ENCODE measurements around the gene HIGD1C.
"Not testable (repeated sequence)": the region's sequence is repeated elsewhere in the genome, so short reads cannot be mapped to it uniquely, and the experiment has no call there.

HIGD1C gene

DNA sequence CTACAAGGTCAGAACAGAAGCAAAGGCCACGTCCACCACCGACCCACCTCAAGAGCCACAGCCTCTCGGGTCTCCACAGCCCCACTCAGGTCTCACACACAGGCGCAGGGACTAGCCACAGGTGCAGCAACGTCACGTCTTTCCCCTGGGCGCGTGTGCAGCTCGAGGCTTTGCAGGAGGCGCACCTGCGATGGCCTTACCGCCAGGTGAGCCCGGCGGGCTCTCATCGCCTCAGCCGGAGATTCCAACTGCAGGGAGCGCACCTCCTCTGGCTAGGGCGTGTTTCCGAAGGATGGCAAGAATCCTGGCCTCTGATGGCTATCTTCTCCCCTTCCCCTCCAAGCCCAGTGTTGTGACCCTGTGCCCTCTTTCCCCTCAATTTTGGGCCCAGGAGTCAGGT is at the start of gene HIGD1C:
Gene HIGD1C (plus strand): TSS at position 35 of the 400 bp plus-strand sequence. CDS start 1,455 bp downstream, outside the sequence.
- no peak for DNase-seq (ENCODE audit: low read depth, low spot score)

DNA sequence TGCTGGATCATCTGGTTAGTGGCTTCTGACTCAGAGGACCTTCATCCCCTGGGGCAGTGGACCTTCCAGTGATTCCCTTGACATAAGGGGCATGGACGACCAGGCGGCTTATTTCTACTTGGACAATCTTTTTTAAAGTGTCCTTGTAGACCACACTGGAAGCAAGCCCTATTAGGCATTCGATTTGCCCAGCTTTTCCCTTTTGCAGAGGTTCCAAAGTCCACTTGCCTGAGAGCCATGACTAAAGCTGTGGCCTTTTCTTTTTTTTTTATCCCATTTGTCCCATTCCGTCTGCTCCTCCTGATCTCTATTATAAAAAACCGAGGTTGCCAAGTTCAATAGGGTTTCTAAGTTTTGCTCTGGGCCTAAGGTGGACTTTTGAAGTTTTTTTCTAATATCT is 43.9 kb upstream of the HIGD1C start:
- DNase-seq (ENCODE audit: low read depth, low spot score) = not testable (repeated sequence)

DNA sequence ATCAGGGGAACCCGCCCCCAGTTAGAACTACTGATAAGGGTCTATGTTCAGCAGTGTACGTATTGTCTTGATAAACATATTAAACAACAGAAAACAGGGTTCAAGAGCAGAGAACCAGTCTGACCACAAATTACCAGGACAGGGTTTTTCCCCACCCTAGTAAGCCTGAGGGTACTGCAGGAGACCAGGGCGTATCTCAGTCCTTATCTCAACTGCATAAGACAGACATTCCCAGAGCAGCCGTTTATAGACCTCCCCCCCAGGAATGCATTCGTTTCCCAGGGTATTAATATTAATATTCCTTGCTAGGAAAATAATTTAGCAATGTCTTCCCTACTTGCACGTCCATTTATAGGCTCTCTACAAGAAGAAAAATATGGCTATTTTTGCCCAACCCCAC is 40.0 kb upstream of the HIGD1C start:
- not testable (repeated sequence) for DNase-seq (ENCODE audit: low read depth, low spot score)

DNA sequence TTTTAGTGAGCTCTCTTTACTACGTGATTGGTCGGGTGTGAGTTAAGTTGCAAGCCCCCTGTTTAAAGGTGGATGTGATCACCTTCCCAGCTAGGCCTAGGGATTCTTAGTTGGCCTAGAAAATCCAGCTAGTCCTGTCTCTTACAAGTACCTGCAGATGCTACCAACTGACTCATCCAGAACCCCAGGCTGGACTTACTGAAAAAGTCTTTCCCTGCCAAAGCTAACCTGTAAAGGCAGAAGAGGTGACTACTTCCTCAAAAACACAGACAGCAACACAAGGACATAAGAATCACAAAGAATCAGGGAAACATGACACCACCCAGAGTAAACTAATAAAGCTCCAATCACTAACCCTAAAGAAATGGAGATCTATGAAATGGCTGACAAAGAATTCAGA is 39.1 kb upstream of the HIGD1C start:
- DNase-seq (ENCODE audit: low read depth, low spot score) = no peak

DNA sequence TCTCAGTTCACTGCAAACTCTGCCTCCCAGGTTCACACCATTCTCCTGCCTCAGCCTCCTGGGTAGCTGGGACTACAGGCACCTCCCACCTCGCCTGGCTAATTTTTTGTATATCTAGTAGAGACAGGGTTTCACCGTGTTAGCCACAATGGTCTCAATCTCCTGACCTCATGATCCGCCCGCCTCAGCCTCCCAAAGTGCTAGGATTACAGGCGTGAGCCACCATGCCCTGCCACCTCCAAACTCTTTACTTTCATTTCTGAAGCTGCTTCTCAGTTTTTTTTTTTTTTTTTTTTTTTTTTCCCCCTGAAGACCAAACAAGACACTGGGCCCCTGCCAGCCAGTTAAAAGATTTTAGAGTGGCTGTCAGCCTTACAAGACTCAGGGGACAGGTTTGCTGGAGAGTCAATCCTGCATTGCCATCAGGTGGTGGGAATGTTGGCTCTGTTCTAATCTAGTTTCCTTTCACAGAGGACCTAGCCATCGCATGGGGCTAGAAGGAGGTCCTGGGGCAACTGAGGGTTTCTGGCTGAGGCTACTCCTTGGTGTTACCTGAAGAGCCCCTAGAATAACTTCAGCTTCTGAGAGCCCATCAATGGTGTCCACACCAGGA is 37.4 kb upstream of the HIGD1C start:
- no peak for DNase-seq (ENCODE audit: low read depth, low spot score)

DNA sequence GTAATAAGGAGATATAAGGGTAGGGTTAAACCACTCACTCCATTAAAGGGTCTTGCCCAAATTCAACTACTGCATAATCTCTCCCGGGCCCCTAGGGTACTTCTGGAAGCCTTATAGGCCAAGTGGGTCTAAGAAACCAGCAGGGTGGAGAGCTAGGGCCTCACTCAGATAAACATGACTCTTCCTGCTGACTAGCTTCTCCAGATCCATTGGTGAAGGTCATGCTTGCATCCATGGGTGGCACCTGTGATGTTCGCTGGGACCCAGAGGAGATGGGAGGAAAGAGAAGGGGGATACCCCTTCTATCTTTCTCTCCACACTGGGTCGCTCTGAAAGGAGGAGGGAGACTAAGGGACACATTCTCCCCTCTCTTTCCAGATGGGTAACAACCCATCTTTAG is 36.1 kb upstream of the HIGD1C start:
- no peak for DNase-seq (ENCODE audit: low read depth, low spot score)

DNA sequence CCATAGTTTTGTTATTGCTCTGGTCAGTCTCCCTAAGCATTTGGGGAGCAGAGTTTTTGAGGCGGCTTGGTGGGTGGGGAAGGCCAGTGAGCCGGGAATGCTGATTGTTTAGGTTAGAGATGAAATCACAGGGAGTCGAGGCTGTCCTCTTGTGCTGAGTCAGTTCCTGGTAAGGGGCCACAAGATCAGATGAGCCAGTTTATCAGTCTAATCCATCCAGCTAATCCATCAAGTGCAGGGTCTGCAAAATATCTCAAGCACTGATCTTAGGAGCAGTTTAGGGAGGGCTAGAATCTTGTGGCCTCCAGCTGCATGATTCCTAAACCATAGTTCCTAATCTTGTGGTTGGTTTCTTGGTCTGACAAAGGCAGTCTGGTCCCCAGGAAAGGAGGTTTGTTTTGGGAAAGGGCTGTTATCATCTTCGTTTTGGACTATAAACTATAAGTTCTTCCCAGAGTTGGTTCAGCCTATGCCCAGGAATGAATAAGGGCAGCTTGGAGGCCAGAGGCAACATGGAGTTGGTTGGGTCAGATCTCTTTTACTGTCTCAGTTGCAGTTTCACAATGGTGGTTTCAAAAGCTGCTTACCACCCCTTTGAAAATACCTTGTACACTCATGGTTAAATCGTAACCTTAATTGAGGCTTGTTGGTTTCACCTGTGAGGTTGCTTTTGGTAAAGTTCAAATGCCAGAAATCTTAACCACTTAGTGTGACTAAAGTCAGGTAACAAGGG is 33.6 kb upstream of the HIGD1C start:
- no peak for DNase-seq (ENCODE audit: low read depth, low spot score)

DNA sequence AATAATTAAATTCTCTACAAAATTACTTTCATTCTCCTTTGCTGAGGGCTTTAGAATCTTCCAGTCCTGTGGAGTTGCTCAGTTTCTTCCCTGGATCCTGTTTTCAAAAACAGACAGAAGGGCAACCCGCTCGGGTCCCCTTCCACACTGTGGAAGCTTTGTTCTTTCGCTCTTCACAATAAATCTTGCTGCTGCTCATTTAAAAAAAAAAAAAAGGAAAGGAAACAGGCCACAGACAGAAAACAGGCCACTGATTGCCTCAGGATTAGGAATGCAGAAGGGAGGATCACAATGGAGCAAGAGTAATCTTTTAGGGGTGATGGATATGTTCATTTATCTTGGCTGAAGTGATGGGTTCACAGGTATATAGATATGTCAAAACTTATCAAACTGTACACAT is 29.5 kb upstream of the HIGD1C start:
- DNase-seq (ENCODE audit: low read depth, low spot score) = no peak

DNA sequence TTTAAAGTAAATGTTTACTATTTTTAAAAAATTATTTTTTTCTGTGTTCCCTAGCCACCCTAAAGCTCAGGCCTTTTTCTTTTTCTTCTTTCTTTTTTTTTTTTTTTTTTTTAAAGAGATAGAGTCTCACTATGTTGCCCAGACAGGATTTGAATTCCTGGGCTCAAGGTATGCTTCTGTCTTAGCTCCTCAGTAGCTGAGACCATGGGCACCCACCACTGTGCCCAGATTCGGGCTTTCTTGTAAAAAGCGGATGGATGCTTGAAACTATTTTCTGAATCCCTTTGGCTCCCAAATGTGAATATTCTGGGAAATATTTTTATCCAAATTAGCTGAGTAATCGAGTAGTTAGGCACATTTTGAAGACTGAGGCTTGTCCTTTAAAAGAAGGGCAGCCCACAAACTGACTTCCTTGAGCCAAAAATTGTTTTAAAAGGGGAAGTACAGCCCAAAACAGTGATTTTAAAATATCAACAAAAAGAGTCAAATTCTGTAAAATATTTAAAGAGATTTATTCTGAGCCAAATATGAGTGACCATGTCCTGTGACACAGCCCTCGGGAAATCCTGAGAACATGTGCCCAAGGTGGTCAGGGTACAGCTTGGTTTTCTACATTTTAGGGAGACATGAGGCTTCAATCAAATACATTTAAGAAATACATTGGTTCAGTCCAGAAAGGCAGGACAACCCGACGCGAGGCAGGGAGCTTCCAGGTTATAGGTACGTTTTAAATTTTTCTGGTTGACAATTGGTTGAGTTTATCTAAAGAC is 28.8 kb upstream of the HIGD1C start:
- no peak for DNase-seq (ENCODE audit: low read depth, low spot score)

DNA sequence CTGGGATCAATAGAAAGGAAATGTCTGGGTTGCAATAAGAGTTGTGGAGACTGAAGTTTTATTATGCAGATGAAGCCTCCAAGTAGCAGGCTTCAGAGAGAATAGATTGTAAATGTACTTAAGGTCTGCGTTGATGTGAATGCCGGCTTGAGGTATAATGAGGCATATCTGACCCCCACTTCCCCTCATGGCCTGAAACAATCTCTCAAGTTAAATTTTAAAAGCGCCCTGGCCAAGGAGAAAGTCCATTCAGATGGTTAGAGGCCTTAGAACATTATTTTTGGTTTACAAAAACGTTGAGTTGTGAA is 28.3 kb upstream of the HIGD1C start:
- no peak for DNase-seq (ENCODE audit: low read depth, low spot score)

DNA sequence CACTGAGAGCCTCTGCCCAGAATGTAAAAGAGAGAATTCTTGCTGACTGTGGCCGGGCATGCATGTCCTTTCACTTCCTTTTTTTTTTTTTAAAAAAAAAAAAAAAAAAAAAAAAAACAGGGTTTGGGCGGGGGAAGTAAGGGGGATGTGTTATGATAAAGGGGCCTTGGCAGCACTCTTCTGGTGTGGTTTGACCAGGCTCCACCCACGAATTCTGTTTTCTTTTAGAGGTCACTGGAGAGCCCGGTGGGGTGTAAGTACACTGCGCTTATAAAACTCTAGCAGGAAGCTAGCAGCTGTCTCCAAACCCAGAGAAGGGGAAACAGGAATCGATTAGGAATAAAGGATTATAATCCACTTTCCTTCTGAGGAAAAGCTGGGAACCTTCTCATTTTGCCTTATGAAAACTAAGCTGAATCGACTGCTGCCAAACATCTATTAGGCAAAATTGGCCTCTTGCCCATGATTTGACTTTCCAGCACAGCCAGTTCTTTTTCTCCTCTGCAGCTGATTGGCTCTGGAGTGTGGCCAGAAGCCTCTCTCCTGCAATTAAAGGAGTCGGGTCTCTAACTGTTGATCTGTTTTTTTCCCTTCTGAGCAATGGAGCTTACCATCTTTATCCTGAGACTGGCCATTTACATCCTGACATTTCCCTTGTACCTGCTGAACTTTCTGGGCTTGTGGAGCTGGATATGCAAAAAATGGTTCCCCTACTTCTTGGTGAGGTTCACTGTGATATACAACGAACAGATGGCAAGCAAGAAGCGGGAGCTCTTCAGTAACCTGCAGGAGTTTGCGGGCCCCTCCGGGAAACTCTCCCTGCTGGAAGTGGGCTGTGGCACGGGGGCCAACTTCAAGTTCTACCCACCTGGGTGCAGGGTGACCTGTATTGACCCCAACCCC is 27.7 kb upstream of the HIGD1C start:
- DNase-seq (ENCODE audit: low read depth, low spot score) = no peak

DNA sequence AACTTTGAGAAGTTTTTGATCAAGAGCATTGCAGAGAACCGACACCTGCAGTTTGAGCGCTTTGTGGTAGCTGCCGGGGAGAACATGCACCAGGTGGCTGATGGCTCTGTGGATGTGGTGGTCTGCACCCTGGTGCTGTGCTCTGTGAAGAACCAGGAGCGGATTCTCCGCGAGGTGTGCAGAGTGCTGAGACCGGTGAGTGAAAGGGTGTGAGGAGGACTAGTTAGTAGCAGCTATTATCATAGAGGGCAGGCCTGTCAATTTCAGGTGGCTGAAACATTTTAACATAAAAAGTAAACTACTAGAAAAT is 27.0 kb upstream of the HIGD1C start:
- no peak for DNase-seq (ENCODE audit: low read depth, low spot score)

DNA sequence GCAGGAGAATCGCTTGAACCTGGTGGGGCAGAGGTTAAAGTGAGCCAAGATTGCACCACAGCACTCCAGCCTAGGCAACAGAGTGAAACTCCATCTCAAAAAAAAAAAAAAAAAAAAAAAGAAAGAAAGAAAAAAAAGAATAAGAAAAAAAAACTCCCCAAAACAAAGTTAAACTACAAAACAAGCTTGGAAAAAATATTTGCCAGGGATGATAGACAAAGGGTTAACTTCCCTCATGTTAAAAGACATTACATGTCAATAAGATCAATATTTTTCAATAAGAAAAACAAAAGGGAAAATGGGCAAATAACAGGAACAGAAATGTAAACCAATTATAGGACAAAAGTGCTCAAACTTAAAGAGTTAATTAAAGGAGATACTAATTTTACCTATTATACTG is 26.4 kb upstream of the HIGD1C start:
- DNase-seq (ENCODE audit: low read depth, low spot score) = no peak

DNA sequence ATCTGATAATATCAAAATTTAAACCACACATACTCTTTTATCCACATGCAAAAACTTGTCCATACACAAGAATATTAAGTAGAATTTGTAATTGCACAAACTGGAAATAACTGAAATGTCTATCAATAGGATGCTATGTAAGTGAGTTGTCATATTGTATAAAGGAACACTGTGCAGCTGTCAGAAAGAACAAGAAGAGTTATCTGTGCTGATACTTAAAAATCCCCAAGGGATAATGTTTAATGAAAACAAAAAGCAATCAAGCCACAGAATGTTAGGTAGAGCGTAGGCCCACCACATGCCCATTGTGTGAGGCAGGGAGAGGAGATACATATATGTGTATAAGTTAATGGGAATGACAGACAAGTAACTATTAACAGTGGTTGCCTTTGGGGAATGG is 25.9 kb upstream of the HIGD1C start:
- no peak for DNase-seq (ENCODE audit: low read depth, low spot score)

DNA sequence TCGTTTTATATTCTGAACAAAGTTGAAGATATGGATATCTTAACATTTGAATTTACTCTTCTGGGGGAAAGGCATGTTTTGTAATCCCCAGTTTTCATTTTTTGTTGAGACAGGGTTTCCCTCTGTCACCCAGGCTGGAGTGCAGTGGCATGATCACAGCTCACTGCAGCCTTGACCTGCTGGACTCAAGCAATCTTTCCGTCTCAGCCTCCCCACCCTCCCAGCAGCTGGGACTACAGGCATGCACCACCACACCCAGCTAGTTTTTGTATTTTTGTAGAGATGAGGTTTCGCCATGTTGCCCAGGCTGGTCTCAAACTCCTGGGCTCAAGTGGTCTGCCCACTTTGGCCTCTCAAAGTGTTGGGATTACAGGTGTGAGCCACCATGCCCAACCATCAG is 25.4 kb upstream of the HIGD1C start:
- not testable (repeated sequence) for DNase-seq (ENCODE audit: low read depth, low spot score)

DNA sequence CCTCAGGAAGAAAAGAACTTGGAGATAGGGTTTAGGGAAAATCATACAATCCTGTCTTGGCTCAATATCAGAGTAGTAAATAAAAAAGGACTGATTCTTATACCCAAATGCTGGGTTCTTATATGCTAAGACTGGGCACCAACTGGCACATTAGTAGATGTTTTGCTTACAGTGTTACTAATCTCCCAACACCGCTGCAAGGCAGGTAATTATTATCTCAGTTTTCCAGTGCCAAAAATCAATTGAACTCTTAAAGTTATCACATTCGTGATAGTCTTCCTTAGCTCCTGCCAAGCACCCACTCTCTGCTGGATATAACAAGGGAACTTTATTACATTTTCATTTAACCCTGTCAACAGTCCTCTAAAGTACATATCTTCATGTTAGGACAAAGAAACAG is 25.0 kb upstream of the HIGD1C start:
- no peak for DNase-seq (ENCODE audit: low read depth, low spot score)

DNA sequence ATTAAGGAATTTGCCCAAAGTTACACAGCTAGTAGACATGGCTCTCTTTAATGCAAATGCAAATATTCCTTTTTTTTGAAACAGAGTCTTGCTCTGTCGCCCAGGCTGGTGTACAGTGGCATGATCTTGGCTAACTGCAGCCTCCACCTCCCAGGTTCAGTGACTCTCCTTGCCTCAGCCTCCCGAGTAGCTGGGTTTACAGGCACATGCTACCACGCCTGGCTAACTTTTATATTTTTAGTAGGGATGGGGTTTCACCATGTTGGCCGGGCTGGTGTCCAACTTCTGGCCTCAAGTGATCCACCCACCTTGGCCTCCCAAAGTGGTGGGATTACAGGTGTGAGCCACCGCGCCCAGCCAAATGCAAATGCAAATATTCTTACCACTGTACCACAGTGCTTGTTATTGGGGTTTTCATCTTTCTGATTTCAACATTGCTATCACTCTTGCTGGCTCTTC is 24.5 kb upstream of the HIGD1C start:
- DNase-seq (ENCODE audit: low read depth, low spot score) = no peak

DNA sequence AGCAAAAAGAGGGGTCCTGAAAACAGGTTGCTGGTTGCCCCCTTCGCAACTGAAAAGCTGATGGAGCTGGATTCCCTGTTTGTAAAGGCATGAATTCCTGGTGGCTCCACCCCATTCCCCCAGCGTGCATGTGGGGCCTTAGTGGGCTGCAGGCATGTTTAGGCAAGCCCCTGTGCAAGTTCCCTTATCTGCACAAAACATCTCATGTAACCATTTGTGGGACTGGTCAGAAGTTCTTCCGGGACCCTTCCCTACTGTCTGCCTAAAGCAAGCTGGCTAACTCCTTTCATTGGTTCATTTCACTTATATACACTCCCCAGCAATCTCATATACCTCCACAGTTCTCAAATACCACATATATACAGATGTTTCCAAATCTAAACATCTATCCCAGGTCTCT is 24.0 kb upstream of the HIGD1C start:
- DNase-seq (ENCODE audit: low read depth, low spot score) = no peak

DNA sequence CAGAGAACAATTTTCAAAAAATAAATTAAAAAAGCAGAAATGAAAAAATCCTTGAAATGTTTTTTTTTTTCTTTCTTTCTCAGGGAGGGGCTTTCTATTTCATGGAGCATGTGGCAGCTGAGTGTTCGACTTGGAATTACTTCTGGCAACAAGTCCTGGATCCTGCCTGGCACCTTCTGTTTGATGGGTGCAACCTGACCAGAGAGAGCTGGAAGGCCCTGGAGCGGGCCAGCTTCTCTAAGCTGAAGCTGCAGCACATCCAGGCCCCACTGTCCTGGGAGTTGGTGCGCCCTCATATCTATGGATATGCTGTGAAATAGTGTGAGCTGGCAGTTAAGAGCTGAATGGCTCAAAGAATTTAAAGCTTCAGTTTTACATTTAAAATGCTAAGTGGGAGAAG is 22.5 kb upstream of the HIGD1C start:
- DNase-seq (ENCODE audit: low read depth, low spot score) = no peak

DNA sequence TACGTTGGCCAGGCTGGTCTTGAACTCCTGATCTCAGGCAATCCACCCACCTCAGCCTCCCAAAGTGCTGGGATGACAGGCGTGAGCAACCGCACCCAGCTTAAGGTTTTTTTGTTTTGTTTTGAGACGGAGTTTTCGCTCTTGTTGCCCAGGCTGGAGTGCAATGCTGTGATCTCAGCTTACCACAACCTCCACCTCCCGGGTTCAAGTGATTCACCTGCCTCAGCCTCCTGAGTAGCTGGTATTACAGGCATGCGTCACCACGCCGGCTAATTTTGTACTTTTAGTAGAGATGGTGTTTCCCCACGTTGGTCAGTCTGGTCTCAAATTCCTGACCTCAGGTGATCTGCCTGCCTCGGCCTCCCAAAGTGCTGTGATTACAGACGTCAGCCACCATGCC is 21.9 kb upstream of the HIGD1C start:
- not testable (repeated sequence) for DNase-seq (ENCODE audit: low read depth, low spot score)

DNA sequence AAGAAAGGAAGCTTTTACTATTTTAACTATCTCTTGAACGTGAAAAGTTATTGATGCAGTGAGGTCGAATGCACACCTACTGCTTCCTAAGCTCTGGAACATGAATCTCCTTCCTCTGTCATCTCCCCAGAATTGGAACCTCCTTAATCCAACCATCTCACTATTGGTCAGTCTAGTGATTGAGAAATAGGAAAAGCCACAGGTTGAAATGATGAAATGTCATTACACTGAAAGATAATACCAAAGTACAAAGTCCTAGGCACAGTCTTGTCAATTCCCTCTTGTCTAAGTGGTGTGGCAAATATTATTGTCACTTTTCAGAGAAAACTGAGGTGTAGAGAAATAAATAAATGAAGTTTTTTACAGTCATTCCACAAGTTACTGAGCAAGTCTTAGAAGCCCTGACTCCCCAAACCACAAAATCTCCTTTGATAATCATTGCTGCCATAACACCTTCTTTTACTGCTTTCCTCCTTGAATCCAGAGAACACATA is 19.5 kb upstream of the HIGD1C start:
- DNase-seq (ENCODE audit: low read depth, low spot score) = no peak

Measured in activated naive CD8-positive, alpha-beta T cell treated with anti-CD3 and anti-CD28 coated beads, Interleukin-2, amount 50 U/mL, for 16 hours (primary cell).